ENCODE results near the gene ARSJ.
A peak's percentile ranks its signal among the peaks of the same experiment; 100 is the strongest.

The ARSJ gene

GRCh38 chr4:113921089-113921794 is 58.2 kb downstream of the ARSJ start:
- H3K4me1 ChIP-seq (ENCODE audit: low read length), result no peaks in the 10 kb centered on the region
- no peak overlapping the region for H3K4me3 ChIP-seq (ENCODE audit: low read length)
- H3K9me2 ChIP-seq (replicated peaks; ENCODE audit: insufficient read depth, low read length), result no peaks in the 10 kb centered on the region
- no peaks in the 10 kb centered on the region for H4K20me1 ChIP-seq (ENCODE audit: insufficient read depth, low read length)
- H3K27me3 ChIP-seq (replicated peaks; ENCODE audit: insufficient read depth, low read length), result no peaks in the 10 kb centered on the region
- H3K27ac ChIP-seq (ENCODE audit: low read length), result no peak overlapping the region
- no peaks in the 10 kb centered on the region for H3F3A ChIP-seq (ENCODE audit: insufficient read depth, low read length)
- no peak overlapping the region for H3K9ac ChIP-seq (ENCODE audit: low read length)
- H3K4me2 ChIP-seq (ENCODE audit: low read depth, low read length), result no peak overlapping the region
- no peaks in the 10 kb centered on the region for H3K9me3 ChIP-seq (replicated peaks; ENCODE audit: insufficient read depth, low read length)
- no peaks in the 10 kb centered on the region for H3K79me2 ChIP-seq (ENCODE audit: low read length)
- H2AFZ ChIP-seq (ENCODE audit: low read length), result no peak overlapping the region
- TF ChIP-seq EZH2phosphoT487 (IDR thresholded peaks at IDR 0.05; ENCODE audit: low read length), result no peak
- TF ChIP-seq EZH2 (optimal IDR thresholded peaks at IDR 0.05; ENCODE audit: low read depth, low read length), result no peak
- TF ChIP-seq CTCF (IDR thresholded peaks at IDR 0.05; ENCODE audit: low read length), result no peak
- no peaks in the 10 kb centered on the region for H3K36me3 ChIP-seq (replicated peaks; ENCODE audit: insufficient read depth, low read length)
- DNase-seq, result no peak

DNA sequence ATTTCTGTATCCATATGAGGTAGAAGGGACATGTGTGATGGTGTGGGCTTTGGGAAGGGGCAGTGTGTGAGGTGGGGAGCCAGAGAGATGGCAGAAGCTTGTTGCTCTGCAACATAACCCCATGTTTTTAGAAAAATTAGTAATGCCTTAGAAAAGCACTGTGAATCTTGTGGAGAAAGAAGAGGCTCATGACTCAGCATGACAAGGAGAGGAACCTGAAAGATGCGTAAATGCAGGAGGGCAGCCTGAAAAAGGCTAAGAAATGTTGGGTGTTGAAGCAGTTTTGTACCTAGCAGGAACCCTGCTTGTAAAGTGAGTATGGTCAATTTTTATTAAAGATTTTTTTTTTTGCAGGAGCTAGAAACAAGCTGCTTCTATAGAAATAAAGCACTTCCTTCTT is 59.8 kb downstream of the ARSJ start:
- no peaks in the 10 kb centered on the region for H3K4me1 ChIP-seq (ENCODE audit: low read length)
- H3K27ac ChIP-seq (ENCODE audit: low read length), result no peak overlapping the region

GRCh38 chr4:113919145-113919544 is 60.3 kb downstream of the ARSJ start:
- Histone ChIP-seq H3K36me3 (replicated peaks; ENCODE audit: insufficient read depth, low read length) (no peaks in the 10 kb centered on the region), H3K27me3 (replicated peaks; ENCODE audit: insufficient read depth, low read length) (no peaks in the 10 kb centered on the region), H3F3A (ENCODE audit: insufficient read depth, low read length) (no peaks in the 10 kb centered on the region), H3K27ac (ENCODE audit: low read length) (no peak overlapping the region), H3K4me2 (ENCODE audit: low read depth, low read length) (no peak overlapping the region), H2AFZ (ENCODE audit: low read length) (no peak overlapping the region), H3K9ac (ENCODE audit: low read length) (no peak overlapping the region), H3K4me3 (ENCODE audit: low read length) (no peak overlapping the region), H3K9me2 (replicated peaks; ENCODE audit: insufficient read depth, low read length) (no peaks in the 10 kb centered on the region), H3K79me2 (ENCODE audit: low read length) (no peaks in the 10 kb centered on the region), H3K4me1 (ENCODE audit: low read length) (no peaks in the 10 kb centered on the region), H4K20me1 (ENCODE audit: insufficient read depth, low read length) (no peaks in the 10 kb centered on the region), H3K9me3 (replicated peaks; ENCODE audit: insufficient read depth, low read length) (no peaks in the 10 kb centered on the region)
- peak; percentile 44 for DNase-seq
- TF ChIP-seq CTCF (IDR thresholded peaks at IDR 0.05; ENCODE audit: low read length) (no peak), EZH2phosphoT487 (IDR thresholded peaks at IDR 0.05; ENCODE audit: low read length) (no peak), EZH2 (optimal IDR thresholded peaks at IDR 0.05; ENCODE audit: low read depth, low read length) (no peak)

More for the DNA sequence above, 59.8 kb downstream of the ARSJ start:
- no peak for TF ChIP-seq EZH2 (optimal IDR thresholded peaks at IDR 0.05; ENCODE audit: low read depth, low read length)
- TF ChIP-seq CTCF (IDR thresholded peaks at IDR 0.05; ENCODE audit: low read length), result no peak
- TF ChIP-seq EZH2phosphoT487 (IDR thresholded peaks at IDR 0.05; ENCODE audit: low read length), result no peak
- no peak overlapping the region for H2AFZ ChIP-seq (ENCODE audit: low read length)
- no peaks in the 10 kb centered on the region for H3K36me3 ChIP-seq (replicated peaks; ENCODE audit: insufficient read depth, low read length)
- no peak for DNase-seq
- H4K20me1 ChIP-seq (ENCODE audit: insufficient read depth, low read length), result no peaks in the 10 kb centered on the region
- no peak overlapping the region for H3K4me3 ChIP-seq (ENCODE audit: low read length)
- no peaks in the 10 kb centered on the region for H3K9me2 ChIP-seq (replicated peaks; ENCODE audit: insufficient read depth, low read length)
- no peaks in the 10 kb centered on the region for H3F3A ChIP-seq (ENCODE audit: insufficient read depth, low read length)
- H3K79me2 ChIP-seq (ENCODE audit: low read length), result no peaks in the 10 kb centered on the region
- no peaks in the 10 kb centered on the region for H3K9me3 ChIP-seq (replicated peaks; ENCODE audit: insufficient read depth, low read length)
- H3K27me3 ChIP-seq (replicated peaks; ENCODE audit: insufficient read depth, low read length), result no peaks in the 10 kb centered on the region
- H3K4me2 ChIP-seq (ENCODE audit: low read depth, low read length), result no peak overlapping the region
- no peak overlapping the region for H3K9ac ChIP-seq (ENCODE audit: low read length)
